Stimulated activated CD4-positive, alpha-beta T cell treated with anti-CD3 and anti-CD28 coated beads, Interleukin-2, amount 100 ng/mL, for 24 hours (primary cell): ENCODE measurements around the gene CHST11.

Source experiments
- DNase-seq, 2 donors: peaks; one replicate each; pipeline ENCODE4 v3.0.0-alpha.2; 2020

The CHST11 gene

GRCh38 chr12:104434129-104434528 lies 22.6 kb upstream of the CHST11 start:
- no peak for DNase-seq

- DNase-seq = no peak
Observed at GRCh38 chr12:104435175-104435574, 21.6 kb upstream of the CHST11 start.

- no peak for DNase-seq
Observed at GRCh38 chr12:104435765-104436164, 21.0 kb upstream of the CHST11 start.

- DNase-seq = no peak
Observed at GRCh38 chr12:104436790-104437189, 20.0 kb upstream of the CHST11 start.

GRCh38 chr12:104438134-104438533 lies 18.6 kb upstream of the CHST11 start:
- DNase-seq = no peak

- no peak for DNase-seq
Observed at GRCh38 chr12:104439137-104439536, 17.6 kb upstream of the CHST11 start.

- DNase-seq = no peak
Observed at GRCh38 chr12:104443008-104443407, 13.7 kb upstream of the CHST11 start.

- no peak for DNase-seq
Observed at GRCh38 chr12:104446646-104447421, 9.9 kb upstream of the CHST11 start.

GRCh38 chr12:104448031-104448430 lies 8.7 kb upstream of the CHST11 start:
- no peak for DNase-seq

- no peak for DNase-seq
Observed at GRCh38 chr12:104448451-104448850, 8.3 kb upstream of the CHST11 start.

GRCh38 chr12:104450700-104451099 lies 6.0 kb upstream of the CHST11 start:
- no peak for DNase-seq

GRCh38 chr12:104452087-104452486 lies 4.7 kb upstream of the CHST11 start:
- no peak for DNase-seq

GRCh38 chr12:104453133-104453532 lies 3.6 kb upstream of the CHST11 start:
- no peak for DNase-seq

- no peak for DNase-seq
Observed at GRCh38 chr12:104454997-104455396, 1.8 kb upstream of the CHST11 start.

GRCh38 chr12:104455578-104456416 lies 951 bp upstream of the CHST11 start:
- DNase-seq = no peak

- peak; percentile 64 to 68 for DNase-seq
Observed at GRCh38 chr12:104456950-104457745, 400 bp downstream of the CHST11 start.

GRCh38 chr12:104457746-104458693 lies 1.3 kb downstream of the CHST11 start:
- DNase-seq = peak; percentile 56 to 63

GRCh38 chr12:104458694-104459367 lies 2.1 kb downstream of the CHST11 start:
- peak in 1 of 2 donors; percentile 31 for DNase-seq

- peak in 1 of 2 donors; percentile 20 for DNase-seq
Observed at GRCh38 chr12:104459368-104459909, 2.7 kb downstream of the CHST11 start.

- no peak for DNase-seq
Observed at GRCh38 chr12:104460041-104460719, 3.4 kb downstream of the CHST11 start.
